Spleen (tissue), 11 donors: ENCODE measurements around the gene PRKCZ. TPM values are rescaled to one million over a fixed set of nuclear protein-coding genes. Genes with fewer than 3 reads are reported as not detected.

Source experiments
- DNase-seq: peaks from one replicate; pipeline ENCODE4 v3.0.0-alpha.2; 2020
- H3K27ac ChIP-seq, 8 donors: fragments of 200-600 bp; sonication (generic) in 7 of 8; 1 replicate in 4 of 8; 2 replicates in 4 of 8; pipeline versions ENCODE4 v1.5.0 to v1.8.0; 2016 to 2021; ENCODE audit warnings: inconsistent platforms in 4 of 8, mild to moderate bottlenecking in 4 of 8, moderate library complexity in 1 of 8
- H3K27me3 ChIP-seq, 7 donors: fragments of 200-600 bp; sonication (generic) in 6 of 7; replicated peaks in 1 of 7; 1 replicate in 4 of 7; 2 replicates in 3 of 7; pipeline versions ENCODE4 v1.5.0 to v1.8.0; 2016 to 2021; ENCODE audit warnings: inconsistent platforms in 3 of 7, mild to moderate bottlenecking in 1 of 7
- H3K36me3 ChIP-seq, 6 donors: fragments of 200-600 bp; sonication (generic) in 5 of 6; 1 replicate in 4 of 6; 2 replicates in 2 of 6; pipeline versions ENCODE4 v1.5.0 to v1.8.0; 2016 to 2021; ENCODE audit warnings: inconsistent platforms in 2 of 6
- H3K4me1 ChIP-seq, 6 donors: fragments of 200-600 bp; sonication (generic) in 5 of 6; 1 replicate in 3 of 6; 2 replicates in 3 of 6; pipeline versions ENCODE4 v1.5.0 to v1.8.0; 2016 to 2021; ENCODE audit warnings: inconsistent platforms in 3 of 6
- H3K4me3 ChIP-seq, 8 donors: fragments of 200-600 bp; sonication (generic) in 7 of 8; 1 replicate in 4 of 8; 2 replicates in 4 of 8; pipeline versions ENCODE4 v1.5.0 to v1.8.0; 2016 to 2021; ENCODE audit warnings: inconsistent platforms in 4 of 8, mild to moderate bottlenecking in 4 of 8, moderate library complexity in 2 of 8
- H3K9me3 ChIP-seq, 8 donors: fragments of 200-600 bp; sonication (generic) in 7 of 8; 1 replicate in 4 of 8; 2 replicates in 4 of 8; pipeline versions ENCODE4 v1.5.0 to v1.8.0; 2016 to 2021; ENCODE audit warnings: inconsistent platforms in 4 of 8
- CTCF ChIP-seq, 11 experiments: fragments of 200-600 bp in 7 of 11; fragments of 450-650 bp in 4 of 11; sonication (generic) in 4 of 11; IDR thresholded peaks in 8 of 11; conservative IDR thresholded peaks in 3 of 11; 1 replicate in 7 of 11; 2 replicates in 4 of 11; pipeline versions ENCODE4 v1.4.0 to v1.8.0; 2016 to 2021; ENCODE audit warnings: antibody characterized with exemption in 11 of 11, inconsistent platforms in 4 of 11, mild to moderate bottlenecking in 1 of 11
- POLR2A ChIP-seq, 3 donors: fragments of 450-650 bp; IDR thresholded peaks; one replicate each; pipeline ENCODE4 v1.5.1; 2017; ENCODE audit warnings: antibody characterized with exemption in 3 of 3, mild to moderate bottlenecking in 1 of 3
- POLR2AphosphoS5 ChIP-seq, 3 donors: sonication (generic); formaldehyde crosslinking; IDR thresholded peaks; one replicate each; pipeline ENCODE4 v1.5.1; 2017; ENCODE audit warnings: antibody characterized with exemption in 3 of 3
- WGBS, 5 donors: extraction: QIAGEN DNeasy Blood & Tissue Kit in 3 of 5; methylation state at CpG; one replicate each; pipeline versions ENCODE4 v1.1.5 to v1.1.7; 2013 to 2018; 5-methylcytosine and 5-hydroxymethylcytosine counted together
- intact Hi-C: fragments of 100-400 bp; cut with DNase I; formaldehyde crosslinking; loops from one replicate; pipeline ENCODE4 v1.15.0; 2023; ENCODE audit warnings: low total_unique reads
- polyA plus RNA-seq, 3 donors: library from polyadenylated mRNA; stranded (reverse); fragments of 200-250 nt; gene quantifications; one replicate each; pipeline ENCODE4 v1.2.1, GENCODE V29; 2013
- total RNA-seq, 7 donors: library from RNA; depleted of rRNA in 3 of 7; stranded (reverse); fragments of >200 nt in 3 of 7; fragmentation: NEBNext Ultra II Directional in 4 of 7; extraction: Animal tissue kit (Norgen Biotek cat#: 25700) in 4 of 7; gene quantifications; one replicate each; pipeline versions ENCODE4 v1.1.0 to v1.2.1, GENCODE V29; 2016 to 2021
- donor health status: healthy with polysubstance abuse.
- donor health status: DM: no; HTN: no; CAD: no; lungs with moderate emphysema.
- donor health status: DM: no; HTN: no; CAD: no.
- donor health status: Bipolar disorder and iron deficiency.
- donor health status: healthy.
- donor health status: DM: no; HTN: no; CAD: no.
- donor health status: DM: yes; HTN: yes; CAD: no.

Gene PRKCZ
- total and polyA plus RNA-seq, 10 donors: 17.6 to 61.8 (median 34.0) TPM

GRCh38 chr1:2019571-2020309 lies 30.5 kb upstream of the PRKCZ start:
- Histone ChIP-seq H3K27ac (no peak overlapping the region), H3K36me3 (no peaks in the 10 kb centered on the region), H3K27me3 (peaks cover 0 to 100% (median 48%) of the 10 kb centered on the region in 7 donors), H3K9me3 (no peaks in the 10 kb centered on the region), H3K4me1 (peaks cover 0 to 27% (median 13%) of the 10 kb centered on the region in 6 donors), H3K4me3 (peak overlapping the region in 6 of 8 donors; percentile 8 to 60 (median 26))
- 11 to 26% (median 17%) methylated on average over 12 to 61 of the region's 61 CpGs for WGBS, 5 donors
- TF ChIP-seq CTCF (IDR thresholded peaks at IDR 0.05 in 8 of 11, conservative IDR thresholded peaks at IDR 0.05 in 3 of 11) (peak in 1 of 11 experiments; percentile 17), POLR2AphosphoS5 (IDR thresholded peaks at IDR 0.05) (peak in 1 of 3 donors; percentile 19), POLR2A (IDR thresholded peaks at IDR 0.05) (no peak)
- DNase-seq: no peak
- intact Hi-C loops: no loop called here

- 83 to 93% (median 86%) methylated on average over 5 to 11 of the region's 11 CpGs for WGBS, 5 donors
- Histone ChIP-seq H3K4me1 (peaks cover 0 to 28% (median 18%) of the 10 kb centered on the region in 6 donors), H3K27ac (no peak overlapping the region), H3K27me3 (peaks cover 0 to 100% (median 51%) of the 10 kb centered on the region in 7 donors), H3K36me3 (no peaks in the 10 kb centered on the region), H3K9me3 (no peaks in the 10 kb centered on the region), H3K4me3 (no peak overlapping the region)
- no peak for TF ChIP-seq POLR2AphosphoS5 (IDR thresholded peaks at IDR 0.05)
- no peak for TF ChIP-seq CTCF (IDR thresholded peaks at IDR 0.05 in 8 of 11, conservative IDR thresholded peaks at IDR 0.05 in 3 of 11)
- TF ChIP-seq POLR2A (IDR thresholded peaks at IDR 0.05): no peak
- intact Hi-C loops: no loop called here
- DNase-seq: no peak
Measured at GRCh38 chr1:2020310-2020655, 29.9 kb upstream of the PRKCZ start.

GRCh38 chr1:2021550-2021949 lies 28.7 kb upstream of the PRKCZ start:
- intact Hi-C loops: no loop called here
- no peaks in the 10 kb centered on the region for H3K9me3 ChIP-seq
- TF ChIP-seq CTCF (IDR thresholded peaks at IDR 0.05 in 8 of 11, conservative IDR thresholded peaks at IDR 0.05 in 3 of 11) (no peak), POLR2AphosphoS5 (IDR thresholded peaks at IDR 0.05) (no peak), POLR2A (IDR thresholded peaks at IDR 0.05) (no peak)
- no peak for DNase-seq
- peaks cover 0 to 40% (median 28%) of the 10 kb centered on the region in 6 donors for H3K4me1 ChIP-seq
- WGBS, 5 donors: 89 to 93% (median 89%) methylated on average over 25 of the region's 25 CpGs
- H3K36me3 ChIP-seq: no peaks in the 10 kb centered on the region
- H3K4me3 ChIP-seq: no peak overlapping the region
- H3K27ac ChIP-seq: no peak overlapping the region
- peaks cover 0 to 94% (median 51%) of the 10 kb centered on the region in 7 donors for H3K27me3 ChIP-seq

- Histone ChIP-seq H3K27ac (no peak overlapping the region), H3K9me3 (no peaks in the 10 kb centered on the region), H3K4me1 (peaks cover 0 to 40% (median 28%) of the 10 kb centered on the region in 6 donors), H3K27me3 (peaks cover 0 to 88% (median 51%) of the 10 kb centered on the region in 7 donors), H3K4me3 (no peak overlapping the region), H3K36me3 (no peaks in the 10 kb centered on the region)
- DNase-seq: no peak
- intact Hi-C loops: no loop called here
- TF ChIP-seq POLR2A (IDR thresholded peaks at IDR 0.05): no peak
- 67 to 75% (median 73%) methylated on average over 19 to 21 of the region's 21 CpGs for WGBS, 5 donors
Measured at GRCh38 chr1:2022063-2022770, 28.0 kb upstream of the PRKCZ start.
